ENCODE data around the gene TUBB1.

- TF ChIP-seq CTCF (IDR thresholded peaks at IDR 0.05) (no peak), EZH2 (IDR thresholded peaks at IDR 0.05; ENCODE audit: borderline replicate concordance, insufficient read depth, low read depth, low read length, poor library complexity, severe bottlenecking) (no peak)
These were observed 11.3 kb upstream of the TUBB1 start for GRCh38 chr20:59007665-59008511.
